Measurements from ENCODE around the gene EVX2. TPM values are rescaled to one million over a fixed set of nuclear protein-coding genes. Genes with fewer than 3 reads are reported as not detected.

The EVX2 gene
- total RNA-seq = under 1 TPM in 1 of 4 donors, not detected in 3; 0.08 TPM

- peaks cover 0 to 71% (median 38%) of the 10 kb centered on the region in 3 donors for H3K4me1 ChIP-seq
- WGBS, 2 donors (ENCODE audit: low coverage in 1 of 2) = 7 to 10% methylated on average over 13 to 18 of the region's 27 CpGs
- peaks cover 0 to 16% (median 0%) of the 10 kb centered on the region in 3 donors for H3K9me3 ChIP-seq
- H3K27me3 ChIP-seq = peaks cover 100% of the 10 kb centered on the region
- H3K27ac ChIP-seq = no peak within 1 kb of the TSS
- TF ChIP-seq POLR2A (IDR thresholded peaks at IDR 0.05) = no peak
- no peaks in the 10 kb centered on the region for H3K36me3 ChIP-seq
- no peak within 1 kb of the TSS for H3K4me3 ChIP-seq
- no peak for ATAC-seq
These were observed at the start of gene EVX2 for GRCh38 chr2:176083796-176084261. Gene EVX2 (minus strand): TSS chr2:176083962. CDS start chr2:176083776, 186 bp downstream.

DNA sequence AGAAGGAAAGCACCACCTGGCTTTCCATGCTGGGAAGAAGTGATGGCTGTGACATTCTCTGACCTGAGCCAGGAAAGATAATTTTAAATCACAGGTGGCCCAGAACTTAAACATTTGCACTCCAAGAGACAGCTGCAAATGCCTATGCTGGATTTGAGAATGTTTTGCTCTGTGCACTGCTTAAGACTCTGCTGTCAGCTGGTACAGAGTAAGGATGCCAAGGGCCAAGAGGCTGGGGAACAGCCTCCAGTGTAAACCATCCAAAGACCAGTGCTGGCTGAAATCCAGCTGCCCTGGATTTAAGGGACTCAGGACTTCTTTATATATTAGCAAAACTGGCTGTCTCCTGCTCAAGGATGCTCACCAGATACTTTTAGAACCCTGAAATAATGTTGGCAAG, 49.6 kb upstream of the EVX2 start:
- no peak for TF ChIP-seq POLR2AphosphoS5 (IDR thresholded peaks at IDR 0.05)
- TF ChIP-seq POLR2A (IDR thresholded peaks at IDR 0.05) = no peak
- TF ChIP-seq CTCF (IDR thresholded peaks at IDR 0.05) = no peak
- TF ChIP-seq EP300 (IDR thresholded peaks at IDR 0.05) = no peak
- Histone ChIP-seq H3K4me3 (no peak overlapping the region), H3K27me3 (peaks cover 100% of the 10 kb centered on the region), H3K27ac (no peak overlapping the region), H3K9me3 (no peaks in the 10 kb centered on the region), H3K36me3 (no peaks in the 10 kb centered on the region), H3K4me1 (peaks cover 0 to 45% (median 15%) of the 10 kb centered on the region in 3 donors)
- ATAC-seq = no peak

DNA sequence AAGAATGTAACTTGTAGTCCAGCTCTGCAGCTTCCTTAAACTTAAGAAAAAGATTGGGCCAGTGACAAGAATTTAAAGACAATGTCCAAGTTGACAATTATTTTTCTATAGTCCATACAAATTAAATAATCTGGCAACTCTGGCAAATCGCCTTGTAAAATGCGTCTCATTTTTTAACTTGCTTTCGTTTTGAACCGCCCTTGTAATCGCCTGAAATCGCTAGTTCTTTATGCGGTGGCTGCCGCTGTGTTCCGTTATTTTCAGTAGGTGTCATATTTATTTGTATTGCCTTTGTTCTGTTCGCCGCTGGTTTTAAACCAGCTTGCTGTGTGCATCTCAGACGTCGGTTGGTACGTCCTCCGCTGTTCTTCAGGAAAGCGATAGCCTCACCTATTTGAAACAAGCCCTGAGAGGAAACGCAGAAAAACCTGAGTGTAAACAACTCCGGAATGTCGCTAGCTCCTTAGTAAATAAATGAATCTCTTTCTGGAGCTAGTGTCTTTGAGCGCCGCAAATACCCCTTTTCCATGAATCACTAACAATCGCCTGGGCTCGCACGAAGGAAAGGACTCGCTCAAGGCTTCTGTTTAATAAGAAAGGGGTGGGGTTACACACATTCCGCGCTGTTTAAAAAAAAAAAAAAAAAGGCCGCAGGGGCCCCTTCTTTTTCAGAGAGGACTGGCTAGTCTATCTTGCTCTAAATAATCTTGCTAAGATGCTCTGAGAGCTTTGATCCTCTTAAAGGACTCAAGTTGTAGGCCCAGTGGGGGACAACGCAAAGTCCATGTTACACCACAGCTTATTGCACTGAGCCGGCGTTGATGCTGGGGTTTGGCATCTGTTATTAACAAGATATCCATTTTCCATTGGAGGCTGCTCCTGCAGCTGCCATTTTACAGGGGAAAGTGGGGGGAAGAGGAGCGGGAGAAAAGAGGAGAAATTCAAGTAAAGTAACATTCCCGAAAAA, 48.7 kb upstream of the EVX2 start:
- H3K4me3 ChIP-seq = peak overlapping the region in 1 of 2 donors; percentile 21
- ATAC-seq = no peak
- peaks cover 100% of the 10 kb centered on the region for H3K27me3 ChIP-seq
- WGBS, 2 donors (ENCODE audit: low coverage in 1 of 2) = 13 to 16% methylated on average over 22 to 28 of the region's 33 CpGs
- peak overlapping the region in 2 of 4 donors; percentile 31 to 33 for H3K27ac ChIP-seq
- H3K36me3 ChIP-seq = no peaks in the 10 kb centered on the region
- H3K9me3 ChIP-seq = no peaks in the 10 kb centered on the region
- peaks cover 0 to 50% (median 15%) of the 10 kb centered on the region in 3 donors for H3K4me1 ChIP-seq
- TF ChIP-seq CTCF (IDR thresholded peaks at IDR 0.05) = no peak
- TF ChIP-seq EP300 (IDR thresholded peaks at IDR 0.05) = no peak

DNA sequence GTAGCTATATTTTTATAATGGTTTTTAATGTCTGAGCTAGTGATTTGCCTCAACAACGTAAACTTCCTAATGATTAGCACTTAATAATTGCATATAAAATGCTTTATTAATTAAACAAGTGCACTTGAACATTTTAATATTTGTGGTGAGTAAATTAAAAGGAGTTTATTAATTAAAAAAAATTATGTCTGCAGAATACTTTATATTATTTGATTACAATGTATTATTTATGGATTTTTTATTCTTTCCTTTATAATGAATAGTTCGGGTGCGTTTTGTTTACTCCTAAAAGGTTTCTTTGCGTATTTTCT, 48.0 kb upstream of the EVX2 start:
- no peaks in the 10 kb centered on the region for H3K36me3 ChIP-seq
- peaks cover 100% of the 10 kb centered on the region for H3K27me3 ChIP-seq
- peaks cover 0 to 54% (median 13%) of the 10 kb centered on the region in 3 donors for H3K4me1 ChIP-seq
- H3K27ac ChIP-seq = peak overlapping the region in 1 of 4 donors; percentile 84
- ATAC-seq = no peak
- WGBS, 2 donors (ENCODE audit: low coverage in 1 of 2) = 28 to 33% methylated on average over 4 of the region's 4 CpGs
- TF ChIP-seq POLR2AphosphoS5 (IDR thresholded peaks at IDR 0.05) (no peak), CTCF (IDR thresholded peaks at IDR 0.05) (no peak), POLR2A (IDR thresholded peaks at IDR 0.05) (no peak), EP300 (IDR thresholded peaks at IDR 0.05) (no peak)
- H3K9me3 ChIP-seq = no peaks in the 10 kb centered on the region
- H3K4me3 ChIP-seq = peak overlapping the region in 1 of 2 donors; percentile 57

DNA sequence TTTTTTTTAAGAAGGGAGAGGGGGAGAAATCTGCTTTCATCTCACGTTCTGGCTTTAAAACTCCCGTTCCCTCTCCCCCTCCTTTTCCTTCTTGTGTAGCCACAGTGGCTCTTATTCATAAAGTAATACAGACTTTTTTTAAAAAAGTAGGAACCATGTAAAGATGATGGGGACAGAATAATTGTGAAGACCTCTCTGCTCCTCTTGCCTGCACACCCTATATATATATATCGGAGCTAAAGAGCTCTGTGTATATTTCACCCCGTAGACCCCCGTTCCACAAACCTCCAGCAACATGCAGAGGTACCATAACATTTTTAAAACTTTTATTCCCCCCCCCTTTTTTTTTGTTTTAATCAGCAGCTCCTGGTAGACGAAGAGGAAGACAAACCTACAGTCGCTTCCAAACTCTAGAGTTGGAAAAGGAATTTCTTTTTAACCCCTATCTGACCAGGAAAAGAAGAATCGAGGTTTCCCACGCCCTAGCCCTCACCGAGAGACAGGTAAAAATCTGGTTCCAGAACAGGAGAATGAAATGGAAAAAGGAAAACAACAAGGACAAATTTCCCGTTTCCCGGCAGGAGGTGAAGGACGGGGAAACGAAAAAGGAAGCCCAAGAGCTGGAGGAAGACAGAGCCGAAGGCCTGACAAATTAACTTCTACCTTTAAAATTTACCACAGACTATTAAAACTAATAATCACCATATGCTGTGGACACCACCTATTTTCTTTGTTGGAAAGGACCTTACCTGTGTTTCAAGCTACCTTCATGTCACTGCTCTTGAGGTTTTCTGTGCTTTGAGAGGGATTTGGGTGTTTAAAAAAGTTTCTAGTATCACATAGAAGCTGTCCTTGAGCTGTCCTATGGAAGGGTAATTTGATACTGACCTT, 47.4 kb upstream of the EVX2 start:
- Histone ChIP-seq H3K27me3 (peaks cover 100% of the 10 kb centered on the region), H3K4me3 (peak overlapping the region in 1 of 2 donors; percentile 57), H3K36me3 (no peaks in the 10 kb centered on the region), H3K9me3 (no peaks in the 10 kb centered on the region), H3K4me1 (peaks cover 0 to 48% (median 9%) of the 10 kb centered on the region in 3 donors), H3K27ac (peak overlapping the region in 3 of 4 donors; percentile 68 to 84 (median 77))
- WGBS, 2 donors (ENCODE audit: low coverage in 1 of 2) = 10 to 14% methylated on average over 13 to 15 of the region's 15 CpGs
- no peak for TF ChIP-seq POLR2AphosphoS5 (IDR thresholded peaks at IDR 0.05)
- TF ChIP-seq CTCF (IDR thresholded peaks at IDR 0.05) = no peak
- TF ChIP-seq EP300 (IDR thresholded peaks at IDR 0.05) = no peak
- no peak for TF ChIP-seq POLR2A (IDR thresholded peaks at IDR 0.05)
- no peak for ATAC-seq
